Nephron progenitor cell (in vitro differentiated cells): Measurements from ENCODE around the gene PPM1D.
"Not testable (repeated sequence)": the region's sequence is repeated elsewhere in the genome, so short reads cannot be mapped to it uniquely, and the experiment has no call there.

Experiments
- DNase-seq: peaks from one replicate; pipeline ENCODE4 v3.0.0; 2021
- H3K27ac Mint-ChIP-seq: 2 replicates; pipeline ENCODE4 v1.8.0; 2021; ENCODE audit warnings: mild to moderate bottlenecking, moderate library complexity, mixed read lengths
- H3K27me3 Mint-ChIP-seq: 2 replicates; pipeline ENCODE4 v1.8.0; 2021; ENCODE audit warnings: mild to moderate bottlenecking, low read depth, mixed read lengths; ENCODE audit not compliant: poor library complexity
- H3K36me3 Mint-ChIP-seq: 2 replicates; pipeline ENCODE4 v1.8.0; 2021; ENCODE audit warnings: low read depth, mixed read lengths
- H3K4me1 Mint-ChIP-seq: 2 replicates; pipeline ENCODE4 v1.8.0; 2021; ENCODE audit warnings: mixed read lengths
- H3K4me3 Mint-ChIP-seq: 2 replicates; pipeline ENCODE4 v1.8.0; 2021; ENCODE audit warnings: mild to moderate bottlenecking, moderate library complexity, mixed read lengths
- H3K9me3 Mint-ChIP-seq: 2 replicates; pipeline ENCODE4 v1.8.0; 2021; ENCODE audit warnings: mild to moderate bottlenecking, moderate library complexity, mixed read lengths
- CTCF ChIP-seq: fragments of 200-600 bp; sonication (generic); IDR thresholded peaks from 2 replicates; pipeline ENCODE4 v1.5.0; 2021; ENCODE audit warnings: antibody characterized with exemption

PPM1D gene

GRCh38 chr17:60613325-60613724 lies 13.3 kb downstream of the PPM1D start:
- H3K27me3 Mint-ChIP-seq, result no peaks in the 10 kb centered on the region
- H3K4me1 Mint-ChIP-seq, result peaks cover 7% of the 10 kb centered on the region
- H3K9me3 Mint-ChIP-seq, result peaks cover 18% of the 10 kb centered on the region
- peaks cover 45% of the 10 kb centered on the region for H3K36me3 Mint-ChIP-seq
- no peak overlapping the region for H3K4me3 Mint-ChIP-seq
- no peak for DNase-seq
- no peak for TF ChIP-seq CTCF
- no peak overlapping the region for H3K27ac Mint-ChIP-seq

DNA sequence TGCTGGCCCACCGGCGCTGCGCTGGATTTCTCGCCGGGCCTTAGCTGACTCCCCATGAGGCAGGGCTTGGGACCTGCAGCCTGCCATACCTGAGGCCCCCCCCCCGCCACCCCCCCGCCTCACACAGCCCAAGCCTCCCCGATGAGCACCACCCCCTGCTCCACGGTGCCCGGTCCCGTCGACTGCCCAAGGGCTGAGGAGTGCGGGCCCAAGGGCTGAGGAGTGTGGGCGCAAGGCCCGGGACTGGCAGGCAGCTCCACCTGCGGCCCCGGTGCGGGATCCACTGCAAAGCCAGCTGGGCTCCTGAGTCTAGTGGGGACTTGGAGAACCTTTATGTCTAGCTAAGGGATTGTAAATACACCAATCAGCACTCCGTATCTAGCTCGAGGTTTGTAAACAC lies 13.8 kb downstream of the PPM1D start:
- not testable (repeated sequence) for H3K27me3 Mint-ChIP-seq, H3K27ac Mint-ChIP-seq, DNase-seq, H3K4me1 Mint-ChIP-seq, H3K4me3 Mint-ChIP-seq
- peaks cover 18% of the 10 kb centered on the region for H3K9me3 Mint-ChIP-seq
- peaks cover 45% of the 10 kb centered on the region for H3K36me3 Mint-ChIP-seq

GRCh38 chr17:60614247-60614646 lies 14.3 kb downstream of the PPM1D start:
- peaks cover 42% of the 10 kb centered on the region for H3K36me3 Mint-ChIP-seq
- H3K4me1 Mint-ChIP-seq, DNase-seq, H3K27me3 Mint-ChIP-seq, H3K4me3 Mint-ChIP-seq: not testable (repeated sequence)
- peaks cover 18% of the 10 kb centered on the region for H3K9me3 Mint-ChIP-seq
- H3K27ac Mint-ChIP-seq, result peak overlapping the region; percentile 99

- peaks cover 12% of the 10 kb centered on the region for H3K4me1 Mint-ChIP-seq
These were observed 15.1 kb downstream of the PPM1D start for GRCh38 chr17:60615108-60615507.

GRCh38 chr17:60615840-60616239 lies 15.8 kb downstream of the PPM1D start:
- Mint-ChIP-seq H3K36me3 (peaks cover 43% of the 10 kb centered on the region), H3K9me3 (peaks cover 18% of the 10 kb centered on the region), H3K27me3 (no peaks in the 10 kb centered on the region), H3K4me3 (no peak overlapping the region), H3K4me1 (peaks cover 12% of the 10 kb centered on the region), H3K27ac (no peak overlapping the region)
- DNase-seq, result no peak
- no peak for TF ChIP-seq CTCF

More at GRCh38 chr17:60615108-60615507, 15.1 kb downstream of the PPM1D start:
- peaks cover 15% of the 10 kb centered on the region for H3K9me3 Mint-ChIP-seq
- no peaks in the 10 kb centered on the region for H3K27me3 Mint-ChIP-seq
- no peak for DNase-seq
- no peak overlapping the region for H3K27ac Mint-ChIP-seq
- peaks cover 41% of the 10 kb centered on the region for H3K36me3 Mint-ChIP-seq
- no peak for TF ChIP-seq CTCF
- no peak overlapping the region for H3K4me3 Mint-ChIP-seq

DNA sequence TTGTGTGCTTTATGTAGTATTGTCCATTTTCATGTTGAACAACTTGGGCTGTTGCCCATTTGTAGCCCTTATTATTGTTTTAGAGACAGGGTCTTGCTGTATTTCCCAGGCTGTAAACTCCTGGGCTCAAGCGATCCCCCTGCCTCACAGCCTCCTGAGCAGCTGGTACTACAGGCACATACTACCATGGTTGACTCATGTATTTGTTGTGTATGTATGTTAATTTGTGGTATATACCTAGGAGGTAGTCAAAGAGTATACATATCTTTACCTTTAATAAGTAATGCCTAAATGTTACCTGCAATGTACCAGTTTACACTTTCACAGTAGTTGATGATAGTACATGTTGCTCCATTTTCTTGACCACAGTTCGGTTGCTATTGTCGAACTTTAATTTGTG lies 18.1 kb downstream of the PPM1D start:
- H3K4me1 Mint-ChIP-seq, result peaks cover 12% of the 10 kb centered on the region
- H3K36me3 Mint-ChIP-seq, result peaks cover 40% of the 10 kb centered on the region
- H3K27ac Mint-ChIP-seq, result peak overlapping the region; percentile 93
- TF ChIP-seq CTCF, result no peak
- DNase-seq, result no peak
- H3K9me3 Mint-ChIP-seq, result peaks cover 21% of the 10 kb centered on the region
- H3K27me3 Mint-ChIP-seq, result no peaks in the 10 kb centered on the region
- H3K4me3 Mint-ChIP-seq, result no peak overlapping the region

- no peak for TF ChIP-seq CTCF
- Mint-ChIP-seq H3K9me3 (peaks cover 21% of the 10 kb centered on the region), H3K27ac (peak overlapping the region; percentile 25), H3K27me3 (no peaks in the 10 kb centered on the region), H3K4me1 (peaks cover 12% of the 10 kb centered on the region), H3K4me3 (no peak overlapping the region), H3K36me3 (peaks cover 45% of the 10 kb centered on the region)
- no peak for DNase-seq
These were observed 19.0 kb downstream of the PPM1D start for GRCh38 chr17:60618854-60619526.
